ENCODE measurements around the gene KPTN. TPM values are rescaled to one million over a fixed set of nuclear protein-coding genes. Genes with fewer than 3 reads are reported as not detected.

The KPTN gene
- total RNA-seq, 1 experiment from 2014 or later, result 8.0 TPM

DNA sequence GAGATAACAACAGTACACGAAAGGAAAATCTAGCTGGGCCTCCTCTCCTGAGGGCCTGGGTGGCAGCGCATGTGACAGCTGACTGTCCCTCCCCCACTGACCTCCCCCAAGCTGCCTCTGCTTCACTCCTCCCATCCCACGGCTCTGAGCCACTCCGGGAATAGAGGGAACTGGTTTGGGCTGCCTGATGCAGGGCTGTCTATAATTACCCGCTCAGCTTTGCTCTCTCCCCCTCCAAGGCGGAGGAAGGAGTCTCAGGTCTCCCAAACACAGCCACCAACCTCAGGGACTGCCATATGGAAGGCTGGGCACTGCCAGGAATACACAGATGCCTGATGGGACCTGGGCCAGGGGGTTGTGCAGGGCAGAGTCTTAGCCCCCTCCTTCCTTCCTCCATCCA, 23.0 kb upstream of the KPTN start:
- H3K79me2 ChIP-seq (ENCODE audit: low read length), result peaks cover 50% of the 10 kb centered on the region
- ATAC-seq, result no peak
- no peak overlapping the region for H3K27ac ChIP-seq (ENCODE audit: low read length)
- H3K9me3 ChIP-seq (ENCODE audit: low read length), result no peaks in the 10 kb centered on the region
- no TSS peak for BruUV-seq (replicated peaks)
- H2AFZ ChIP-seq (ENCODE audit: low read length), result no peak overlapping the region
- H3K36me3 ChIP-seq (ENCODE audit: low read depth, low read length), result no peaks in the 10 kb centered on the region
- ChIA-PET CTCF (no interaction called here), POLR2A (ENCODE audit: unreplicated experiment) (no interaction called here)
- H3F3A ChIP-seq (ENCODE audit: low read length, unreplicated experiment), result no peaks in the 10 kb centered on the region
- intact Hi-C loops (cut with micrococcal nuclease), result no loop called here
- H3K27me3 ChIP-seq (ENCODE audit: low read length), result no peaks in the 10 kb centered on the region
- H3K9me2 ChIP-seq (replicated peaks; ENCODE audit: low read length), result no peaks in the 10 kb centered on the region
- DNase-seq, result no peak
- H3K4me3 ChIP-seq (ENCODE audit: low read length), result no peak overlapping the region
- TF ChIP-seq EZH2 (IDR thresholded peaks at IDR 0.05; ENCODE audit: low read length, unreplicated experiment) (no peak), EZH2phosphoT487 (IDR thresholded peaks at IDR 0.05; ENCODE audit: borderline replicate concordance, low read length) (no peak)
- TF ChIP-seq, protein P1, sequence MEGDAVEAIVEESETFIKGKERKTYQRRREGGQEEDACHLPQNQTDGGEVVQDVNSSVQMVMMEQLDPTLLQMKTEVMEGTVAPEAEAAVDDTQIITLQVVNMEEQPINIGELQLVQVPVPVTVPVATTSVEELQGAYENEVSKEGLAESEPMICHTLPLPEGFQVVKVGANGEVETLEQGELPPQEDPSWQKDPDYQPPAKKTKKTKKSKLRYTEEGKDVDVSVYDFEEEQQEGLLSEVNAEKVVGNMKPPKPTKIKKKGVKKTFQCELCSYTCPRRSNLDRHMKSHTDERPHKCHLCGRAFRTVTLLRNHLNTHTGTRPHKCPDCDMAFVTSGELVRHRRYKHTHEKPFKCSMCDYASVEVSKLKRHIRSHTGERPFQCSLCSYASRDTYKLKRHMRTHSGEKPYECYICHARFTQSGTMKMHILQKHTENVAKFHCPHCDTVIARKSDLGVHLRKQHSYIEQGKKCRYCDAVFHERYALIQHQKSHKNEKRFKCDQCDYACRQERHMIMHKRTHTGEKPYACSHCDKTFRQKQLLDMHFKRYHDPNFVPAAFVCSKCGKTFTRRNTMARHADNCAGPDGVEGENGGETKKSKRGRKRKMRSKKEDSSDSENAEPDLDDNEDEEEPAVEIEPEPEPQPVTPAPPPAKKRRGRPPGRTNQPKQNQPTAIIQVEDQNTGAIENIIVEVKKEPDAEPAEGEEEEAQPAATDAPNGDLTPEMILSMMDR (conservative IDR thresholded peaks at IDR 0.05; ENCODE audit: low read depth, low read length), result no peak
- H3K4me1 ChIP-seq (ENCODE audit: insufficient read depth, low read length), result peaks cover 14% of the 10 kb centered on the region
- H3K4me2 ChIP-seq (ENCODE audit: low read length), result no peak overlapping the region
- H3K9ac ChIP-seq (ENCODE audit: low read length), result no peak overlapping the region
- H4K20me1 ChIP-seq (ENCODE audit: low read length), result peaks cover 13% of the 10 kb centered on the region; the same call in 1 of the 2 replicates

DNA sequence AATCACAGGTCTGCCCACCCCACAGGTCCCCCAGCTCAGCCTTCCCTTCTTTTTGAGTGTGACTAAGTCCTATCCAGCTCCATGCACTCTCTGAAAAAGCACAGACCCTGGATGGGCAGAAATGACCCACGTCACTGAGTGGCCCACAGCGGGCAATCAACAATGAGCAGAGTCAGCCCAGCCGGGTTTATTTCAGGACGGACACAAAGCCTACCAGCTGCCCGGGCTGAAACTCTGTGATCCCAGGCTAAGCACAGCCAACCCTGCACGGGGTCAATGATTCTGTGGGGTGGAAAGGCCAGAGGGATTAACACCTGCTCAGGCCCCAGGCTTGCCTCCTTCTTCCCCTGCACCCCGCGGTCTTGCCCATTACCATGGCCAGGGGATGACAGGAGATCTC, 22.4 kb upstream of the KPTN start:
- no peak for ATAC-seq

DNA sequence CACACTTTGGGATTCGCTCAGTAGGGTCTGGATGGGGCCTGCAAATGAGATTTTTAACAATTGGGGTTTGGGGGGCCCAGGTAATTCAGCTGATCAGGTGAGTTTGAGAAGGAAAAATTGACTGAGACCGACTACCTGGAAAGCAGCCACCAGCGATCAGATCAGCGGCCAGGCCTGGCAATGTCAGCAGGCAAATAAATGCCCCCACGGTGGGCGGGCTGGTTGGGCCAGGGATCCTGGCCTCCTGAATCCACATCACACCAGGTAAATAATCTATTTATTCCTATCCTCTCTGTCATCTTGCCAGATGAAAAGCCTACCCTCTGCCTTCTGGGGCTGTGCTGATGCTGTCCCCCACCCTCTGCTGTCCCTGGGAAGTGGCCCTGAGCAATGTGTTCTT, 21.5 kb upstream of the KPTN start:
- Histone ChIP-seq H3K9me2 (replicated peaks; ENCODE audit: low read length) (no peaks in the 10 kb centered on the region), H3K9ac (ENCODE audit: low read length) (no peak overlapping the region), H4K20me1 (ENCODE audit: low read length) (0 out of 2 replicates have a peak, but pooled peaks cover 5% of the 10 kb centered on the region), H3F3A (ENCODE audit: low read length, unreplicated experiment) (no peaks in the 10 kb centered on the region), H2AFZ (ENCODE audit: low read length) (no peak overlapping the region), H3K27me3 (ENCODE audit: low read length) (no peaks in the 10 kb centered on the region), H3K79me2 (ENCODE audit: low read length) (peaks cover 35% of the 10 kb centered on the region), H3K4me2 (ENCODE audit: low read length) (no peak overlapping the region), H3K27ac (ENCODE audit: low read length) (no peak overlapping the region), H3K4me3 (ENCODE audit: low read length) (no peak overlapping the region), H3K9me3 (ENCODE audit: low read length) (no peaks in the 10 kb centered on the region), H3K4me1 (ENCODE audit: insufficient read depth, low read length) (peaks cover 9% of the 10 kb centered on the region; the same call in 1 of the 2 replicates), H3K36me3 (ENCODE audit: low read depth, low read length) (no peaks in the 10 kb centered on the region)
- ChIA-PET CTCF (no interaction called here), POLR2A (ENCODE audit: unreplicated experiment) (no interaction called here)
- TF ChIP-seq EZH2phosphoT487 (IDR thresholded peaks at IDR 0.05; ENCODE audit: borderline replicate concordance, low read length) (no peak), EZH2 (IDR thresholded peaks at IDR 0.05; ENCODE audit: low read length, unreplicated experiment) (no peak)
- TF ChIP-seq, protein P1 (conservative IDR thresholded peaks at IDR 0.05; ENCODE audit: low read depth, low read length), result no peak
- intact Hi-C loops (cut with micrococcal nuclease), result no loop called here
- BruUV-seq (replicated peaks), result no TSS peak
- DNase-seq (no peak), ATAC-seq (no peak)

More for the DNA sequence above, 22.4 kb upstream of the KPTN start:
- no TSS peak for BruUV-seq (replicated peaks)
- no peak overlapping the region for H3K4me2 ChIP-seq (ENCODE audit: low read length)
- TF ChIP-seq EZH2 (IDR thresholded peaks at IDR 0.05; ENCODE audit: low read length, unreplicated experiment) (no peak), EZH2phosphoT487 (IDR thresholded peaks at IDR 0.05; ENCODE audit: borderline replicate concordance, low read length) (no peak)
- TF ChIP-seq, protein P1 (conservative IDR thresholded peaks at IDR 0.05; ENCODE audit: low read depth, low read length), result no peak
- peaks cover 11% of the 10 kb centered on the region; the same call in 1 of the 2 replicates for H3K4me1 ChIP-seq (ENCODE audit: insufficient read depth, low read length)
- no peaks in the 10 kb centered on the region for H3K36me3 ChIP-seq (ENCODE audit: low read depth, low read length)
- no peak for DNase-seq
- H3K27ac ChIP-seq (ENCODE audit: low read length), result no peak overlapping the region
- no peaks in the 10 kb centered on the region for H3K27me3 ChIP-seq (ENCODE audit: low read length)
- peaks cover 44% of the 10 kb centered on the region for H3K79me2 ChIP-seq (ENCODE audit: low read length)
- no peak overlapping the region for H3K4me3 ChIP-seq (ENCODE audit: low read length)
- 0 out of 2 replicates have a peak, but pooled peaks cover 8% of the 10 kb centered on the region for H4K20me1 ChIP-seq (ENCODE audit: low read length)
- H3F3A ChIP-seq (ENCODE audit: low read length, unreplicated experiment), result no peaks in the 10 kb centered on the region
- intact Hi-C loops (cut with micrococcal nuclease), result no loop called here
- CTCF ChIA-PET, result no interaction called here
- H2AFZ ChIP-seq (ENCODE audit: low read length), result no peak overlapping the region
- H3K9me3 ChIP-seq (ENCODE audit: low read length), result no peaks in the 10 kb centered on the region
- POLR2A ChIA-PET (ENCODE audit: unreplicated experiment), result no interaction called here
- H3K9me2 ChIP-seq (replicated peaks; ENCODE audit: low read length), result no peaks in the 10 kb centered on the region
- H3K9ac ChIP-seq (ENCODE audit: low read length), result no peak overlapping the region

Measured in PC-3 (cell line).